Activated CD8-positive, alpha-beta memory T cell treated with anti-CD3 and anti-CD28 coated beads for 24 hours (primary cell): ENCODE results near the gene MED16.
"Not testable (repeated sequence)": the region's sequence is repeated elsewhere in the genome, so short reads cannot be mapped to it uniquely, and the experiment has no call there.

Source experiments
- DNase-seq: peaks from one replicate; pipeline ENCODE4 v3.0.0-alpha.2; 2020

MED16 gene

DNA sequence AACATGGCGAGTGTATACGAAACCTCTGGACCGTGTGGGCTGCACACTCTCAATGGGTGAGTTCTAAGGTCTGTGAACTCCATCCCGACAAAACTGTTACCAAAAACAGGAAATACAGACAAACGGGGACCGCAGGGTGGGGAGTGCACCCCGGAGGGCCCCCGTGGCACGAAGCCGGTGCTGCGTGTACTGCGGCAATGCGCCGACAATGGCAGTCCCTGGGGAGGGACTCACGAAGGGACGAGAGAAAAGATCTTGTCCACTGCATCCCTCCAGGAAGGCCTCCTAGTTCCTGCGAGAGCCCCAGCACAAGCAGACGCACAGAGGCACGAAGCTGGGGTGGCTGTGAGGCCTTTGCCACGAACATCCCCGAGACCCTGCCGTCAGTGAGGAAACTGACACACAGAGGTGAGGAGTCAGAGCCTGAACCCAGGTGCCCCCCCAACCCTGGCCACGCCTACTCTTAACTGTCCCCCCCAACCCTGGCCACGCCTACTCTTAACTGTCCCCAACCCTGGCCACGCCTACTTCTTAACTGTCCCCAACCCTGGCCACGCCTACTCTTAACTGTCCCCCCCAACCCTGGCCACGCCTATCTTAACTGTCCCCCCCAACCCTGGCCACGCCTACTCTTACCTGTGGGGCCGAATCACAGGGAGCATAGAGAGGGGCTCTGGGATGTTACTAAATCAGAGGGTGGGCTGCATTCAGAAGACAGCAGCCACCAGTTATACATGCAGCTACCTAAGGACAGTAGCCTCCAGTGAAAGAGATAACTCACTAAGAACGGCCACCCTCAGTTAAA is 4.2 kb downstream of the MED16 start:
- DNase-seq = no peak

DNA sequence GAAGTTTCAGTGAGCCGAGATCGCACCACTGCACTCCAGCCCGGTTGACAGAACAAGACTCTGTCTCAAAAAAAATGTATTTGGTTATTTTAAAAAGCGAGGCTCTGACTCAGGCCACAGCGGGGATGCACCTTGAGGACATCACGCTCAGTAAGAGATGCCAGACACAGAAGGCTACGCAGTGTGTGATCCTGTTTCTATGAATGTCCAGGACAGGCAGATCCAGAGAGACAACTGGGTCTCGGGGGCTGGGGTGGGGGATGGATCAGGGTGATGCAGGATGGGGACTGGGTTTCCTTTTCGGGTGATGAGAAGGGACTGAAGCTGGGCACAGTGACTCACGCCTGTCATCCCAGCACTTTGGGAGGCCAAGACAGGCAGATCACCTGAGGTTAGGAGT is 5.4 kb downstream of the MED16 start:
- no peak for DNase-seq

DNA sequence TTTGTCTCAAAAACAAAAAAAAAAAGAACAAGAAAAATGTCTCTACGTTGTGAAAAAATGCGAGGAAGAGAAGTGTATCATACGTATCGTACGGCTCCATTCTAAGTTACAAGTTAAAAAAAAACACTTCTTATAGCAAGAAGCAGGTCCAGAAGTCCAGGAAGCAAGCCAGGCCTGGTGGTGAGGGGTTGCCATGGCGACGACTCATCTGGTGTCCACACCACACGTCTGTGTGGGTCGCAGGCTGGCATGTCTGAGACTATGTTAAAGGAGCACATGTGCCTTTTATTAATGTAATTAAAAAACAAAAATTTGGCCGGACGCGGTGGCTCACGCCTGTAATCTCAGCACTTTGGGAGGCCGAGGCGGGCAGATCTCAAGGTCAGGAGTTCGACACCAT is 5.9 kb downstream of the MED16 start:
- DNase-seq = no peak

DNA sequence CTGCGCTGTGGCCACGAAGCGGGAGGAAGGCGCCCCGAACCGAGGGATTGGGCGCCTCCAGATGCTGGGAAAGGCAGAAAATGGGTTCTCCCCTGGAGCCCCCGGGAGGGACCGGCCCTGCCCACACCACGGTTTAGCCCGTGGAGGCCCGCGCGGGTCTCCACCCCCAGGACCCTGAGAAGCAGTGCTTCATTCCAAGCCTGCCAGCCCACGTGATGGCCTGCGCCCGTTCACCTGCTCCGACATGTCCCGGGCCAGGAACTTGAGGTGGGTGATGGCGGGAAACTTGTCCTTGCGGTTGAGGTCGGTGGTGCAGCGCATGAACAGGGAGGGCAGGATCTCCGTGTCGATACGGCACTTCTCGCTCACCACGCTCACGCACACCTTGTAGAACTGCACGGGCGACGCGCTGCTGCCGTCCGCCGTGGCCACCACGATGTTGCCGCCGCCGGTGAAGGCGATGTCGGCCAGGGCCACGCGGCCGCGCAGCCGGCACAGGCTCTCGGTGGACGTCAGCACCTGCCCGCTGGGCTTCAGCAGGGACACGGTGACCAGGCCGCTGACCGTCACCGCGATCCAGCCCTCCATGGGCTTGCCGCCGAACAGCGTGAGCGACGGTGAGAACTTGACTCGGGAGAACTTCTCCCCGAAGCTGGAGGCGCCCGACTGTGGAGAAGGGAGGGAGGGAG is 7.3 kb downstream of the MED16 start:
- DNase-seq = no peak

DNA sequence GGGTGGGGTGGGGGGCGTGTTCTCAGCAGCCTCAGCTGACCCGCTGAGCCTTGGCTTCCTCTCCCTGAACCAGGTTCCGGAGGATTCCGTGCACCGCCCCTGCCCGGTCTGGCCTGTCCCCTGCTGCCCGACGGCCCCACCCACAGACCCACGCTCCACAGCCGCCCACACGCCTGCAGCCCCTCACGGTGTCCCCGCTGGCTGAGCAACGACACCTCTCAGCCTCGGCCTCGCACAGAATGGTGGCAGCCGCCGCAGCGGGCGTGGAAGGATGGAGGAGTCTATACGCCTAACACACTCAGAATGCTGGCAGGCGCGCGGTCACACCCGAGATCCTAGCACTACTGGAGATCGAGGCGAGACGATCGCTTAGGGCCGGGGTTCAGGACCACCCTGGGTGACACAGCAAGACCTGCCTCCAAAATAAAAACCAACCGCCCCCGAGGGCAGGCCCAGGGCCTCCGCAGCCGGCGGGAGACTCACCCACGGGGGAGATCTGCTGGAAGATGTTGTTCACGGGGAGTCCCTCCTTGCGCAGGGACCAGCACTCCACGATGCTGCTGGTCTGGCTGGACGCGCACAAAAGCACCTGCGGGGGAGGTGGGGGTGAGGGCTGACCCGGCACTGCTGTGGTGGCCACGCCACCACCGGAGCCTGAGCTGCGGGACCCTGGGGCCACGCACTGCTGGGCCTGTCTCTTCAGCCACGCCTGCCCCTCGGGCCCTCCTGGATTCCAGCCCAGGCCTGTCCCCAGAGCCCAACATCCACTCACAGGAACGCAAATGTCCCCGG is 8.4 kb downstream of the MED16 start:
- no peak for DNase-seq

DNA sequence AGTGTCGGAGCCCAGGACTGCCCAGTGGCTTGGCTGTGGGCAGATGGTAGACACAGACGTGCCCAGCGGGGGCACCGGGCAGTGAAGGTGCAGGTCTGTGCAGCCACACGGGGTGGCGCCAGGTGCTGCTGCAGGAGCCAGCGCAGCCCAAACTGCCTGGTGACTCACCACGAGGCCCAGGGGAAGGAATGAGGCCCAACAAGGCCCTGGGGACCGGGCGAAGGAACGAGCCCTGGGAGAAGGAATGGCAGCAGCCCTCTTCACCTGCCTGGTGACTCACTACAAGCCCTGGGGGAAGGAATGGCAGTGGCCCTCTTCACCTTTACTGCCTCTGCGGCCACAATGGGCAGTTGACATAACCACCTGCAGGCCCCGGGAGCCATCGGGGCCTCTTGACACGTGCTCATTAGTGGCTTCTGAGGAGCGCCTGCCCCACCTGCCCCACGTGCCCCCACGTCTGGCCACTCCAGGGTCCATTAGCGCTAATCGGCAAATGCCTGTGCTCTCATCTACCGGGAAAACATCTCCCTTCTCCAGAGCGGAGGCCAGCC is 9.3 kb downstream of the MED16 start:
- no peak for DNase-seq

DNA sequence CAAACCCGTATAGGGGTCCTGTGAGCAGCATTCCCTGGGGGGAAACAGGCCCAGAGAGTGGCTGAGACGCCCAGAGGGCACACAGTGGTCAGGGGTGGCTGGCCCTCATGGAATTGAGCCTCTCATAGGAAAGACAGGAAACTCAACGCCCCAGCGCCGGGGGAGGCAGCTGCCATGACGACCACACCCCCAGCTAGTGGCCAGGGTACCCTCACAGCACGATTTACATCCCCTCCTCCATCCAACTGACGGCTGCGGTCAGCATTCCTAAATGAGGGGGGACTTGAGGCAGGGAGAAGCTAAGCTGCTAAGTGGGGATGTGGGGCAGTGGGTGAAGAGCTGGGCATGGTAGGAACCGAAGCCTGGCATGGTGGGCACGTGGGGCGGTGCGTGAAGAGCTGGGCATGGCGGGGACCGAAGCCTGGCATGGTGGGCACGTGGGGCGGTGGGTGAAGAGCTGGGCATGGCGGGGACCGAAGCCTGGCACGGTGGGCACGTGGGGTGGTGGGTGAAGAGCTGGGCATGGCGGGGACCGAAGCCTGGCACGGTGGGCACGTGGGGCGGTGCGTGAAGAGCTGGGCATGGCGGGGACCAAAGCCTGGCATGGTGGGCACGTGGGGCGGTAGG is 10.0 kb downstream of the MED16 start:
- DNase-seq = no peak

DNA sequence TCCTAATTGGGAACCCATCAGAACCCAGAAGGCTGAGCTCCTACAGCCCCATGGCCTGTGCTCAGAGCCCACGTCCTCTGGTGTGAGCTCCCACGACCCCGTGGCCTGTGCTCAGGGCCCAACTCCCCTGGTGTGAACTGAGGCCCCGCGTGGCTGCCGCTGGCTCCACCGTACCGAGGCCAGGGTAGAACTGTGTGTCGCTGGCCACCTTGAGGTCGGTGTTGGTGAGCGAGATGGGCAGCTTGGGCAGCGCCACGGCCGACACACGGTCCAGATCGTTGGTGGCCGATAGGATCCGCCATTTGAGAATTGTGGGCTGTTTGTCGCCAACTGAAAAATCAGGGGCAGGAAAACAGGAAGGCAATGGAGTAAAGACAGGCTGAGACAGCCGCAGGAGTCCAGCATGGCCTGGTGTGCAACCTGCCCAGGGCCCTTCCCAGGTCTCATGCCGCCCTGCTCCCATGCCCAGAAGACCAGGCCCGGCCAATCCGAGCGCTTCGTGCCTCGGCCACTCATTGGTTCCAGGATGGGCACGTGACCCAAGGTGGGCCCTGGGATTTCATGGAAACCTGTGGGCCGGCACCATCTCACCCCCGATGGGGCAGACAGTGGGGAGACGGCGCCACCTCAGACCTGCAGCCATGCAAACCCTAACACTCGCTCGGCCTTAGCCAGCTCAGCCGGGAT is 11.5 kb downstream of the MED16 start:
- no peak for DNase-seq

DNA sequence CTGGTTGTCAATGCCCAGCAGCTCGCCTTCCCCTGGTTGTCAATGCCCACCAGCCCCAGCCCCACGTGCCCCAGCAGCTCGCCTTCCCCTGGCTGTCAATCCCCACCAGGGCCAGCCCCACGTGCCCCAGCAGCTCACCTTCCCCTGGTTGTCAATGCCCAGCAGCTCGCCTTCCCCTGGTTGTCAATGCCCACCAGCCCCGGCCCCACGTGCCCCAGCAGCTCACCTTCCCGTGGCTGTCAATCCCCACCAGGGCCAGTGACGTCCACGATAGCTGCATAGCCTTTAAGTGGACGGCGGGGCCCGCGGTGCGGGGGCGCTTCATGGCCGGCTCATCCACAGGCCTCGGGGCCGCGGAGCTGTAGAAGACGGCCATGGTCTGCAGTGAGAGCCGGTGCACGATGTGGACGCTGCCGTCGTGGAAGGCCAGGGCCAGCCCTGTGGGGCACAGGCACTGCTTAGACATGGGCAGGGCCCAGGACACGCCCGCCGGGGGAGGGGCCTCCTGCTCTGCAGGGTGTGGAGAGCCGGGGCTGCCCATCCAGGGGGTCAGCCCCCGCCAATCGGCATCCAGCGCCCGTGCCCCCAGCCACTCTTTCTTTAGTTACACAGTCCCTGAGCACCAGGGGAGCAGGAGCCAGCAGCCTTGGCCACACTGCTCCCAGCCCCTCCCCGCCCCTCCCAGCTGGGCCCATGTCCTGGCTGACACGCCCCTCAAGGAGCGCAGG is 13.1 kb downstream of the MED16 start:
- no peak for DNase-seq

DNA sequence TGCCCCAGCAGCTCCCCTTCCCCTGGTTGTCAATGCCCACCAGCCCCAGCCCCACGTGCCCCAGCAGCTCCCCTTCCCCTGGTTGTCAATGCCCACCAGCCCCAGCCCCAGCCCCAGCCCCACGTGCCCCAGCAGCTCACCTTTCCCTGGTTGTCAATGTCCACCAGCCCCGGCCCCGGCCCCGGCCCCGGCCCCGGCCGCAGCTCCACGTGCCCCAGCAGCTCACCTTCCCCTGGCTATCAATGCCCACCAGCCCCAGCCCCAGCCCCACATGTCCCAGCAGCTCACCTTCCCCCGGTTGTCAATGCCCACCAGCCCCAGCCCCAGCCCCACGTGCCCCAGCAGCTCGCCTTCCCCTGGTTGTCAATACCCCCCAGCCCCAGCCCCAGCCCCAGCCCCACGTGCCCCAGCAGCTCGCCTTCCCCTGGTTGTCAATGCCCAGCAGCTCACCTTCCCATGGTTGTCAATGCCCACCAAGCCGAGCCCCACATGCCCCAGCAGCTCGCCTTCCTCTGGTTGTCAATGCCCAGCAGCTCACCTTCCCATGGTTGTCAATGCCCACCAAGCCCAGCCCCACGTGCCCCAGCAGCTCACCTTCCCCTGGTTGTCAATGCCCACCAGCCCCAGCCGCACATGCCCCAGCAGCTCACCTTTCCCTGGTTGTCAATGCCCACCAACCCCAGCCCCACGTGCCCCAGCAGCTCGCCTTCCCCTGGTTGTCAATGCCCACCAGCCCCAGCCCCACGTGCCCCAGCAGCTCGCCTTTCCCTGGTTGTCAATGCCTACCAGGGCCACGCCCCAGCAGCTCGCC is 14.0 kb downstream of the MED16 start:
- DNase-seq = not testable (repeated sequence)

DNA sequence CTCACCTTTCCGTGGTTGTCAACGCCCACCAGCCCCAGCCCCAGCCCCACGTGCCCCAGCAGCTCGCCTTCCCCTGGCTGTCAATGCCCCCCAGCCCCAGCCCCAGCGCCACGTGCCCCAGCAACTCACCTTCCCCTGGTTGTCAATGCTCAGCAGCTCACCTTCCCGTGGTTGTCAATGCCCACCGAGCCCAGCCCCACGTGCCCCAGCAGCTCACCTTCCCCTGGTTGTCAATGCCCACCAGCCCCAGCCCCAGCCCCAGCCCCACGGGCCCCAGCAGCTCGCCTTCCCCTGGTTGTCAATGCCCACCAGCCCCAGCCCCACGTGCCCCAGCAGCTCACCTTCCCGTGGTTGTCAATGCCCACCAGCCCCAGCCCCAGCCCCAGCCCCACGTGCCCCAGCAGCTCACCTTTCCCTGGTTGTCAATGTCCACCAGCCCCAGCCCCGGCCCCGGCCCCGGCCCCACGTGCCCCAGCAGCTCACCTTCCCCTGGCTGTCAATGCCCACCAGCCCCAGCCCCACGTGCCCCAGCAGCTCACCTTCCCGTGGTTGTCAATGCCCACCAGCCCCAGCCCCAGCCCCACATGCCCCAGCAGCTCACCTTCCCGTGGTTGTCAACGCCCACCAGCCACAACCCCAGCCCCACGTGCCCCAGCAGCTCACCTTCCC is 14.9 kb downstream of the MED16 start:
- not testable (repeated sequence) for DNase-seq

DNA sequence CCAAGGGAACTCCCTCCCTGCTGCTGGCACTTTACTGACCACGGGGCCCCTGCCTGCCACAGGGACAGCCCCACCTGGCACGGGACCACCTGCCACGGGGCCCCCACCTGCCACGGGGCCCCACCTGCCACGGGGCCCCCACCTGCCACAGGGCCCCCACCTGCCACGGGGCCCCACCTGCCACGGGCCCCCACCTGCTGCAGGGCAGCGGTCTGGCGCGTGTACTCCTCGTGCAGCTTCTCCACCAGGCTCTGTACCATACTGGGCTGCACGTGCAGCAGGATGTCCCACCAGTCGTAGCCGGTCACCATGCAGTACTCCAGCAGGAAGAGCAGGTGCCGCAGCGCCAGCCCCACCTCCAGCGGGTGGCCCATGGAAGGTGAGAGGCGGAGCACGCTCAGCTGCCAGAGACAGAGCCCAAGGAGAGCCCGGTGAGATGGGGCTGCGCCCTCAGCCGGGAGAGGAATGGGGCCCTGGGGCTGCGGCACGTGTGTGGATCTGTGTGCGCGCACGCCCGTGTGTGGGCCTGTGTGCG is 16.1 kb downstream of the MED16 start:
- DNase-seq = no peak

DNA sequence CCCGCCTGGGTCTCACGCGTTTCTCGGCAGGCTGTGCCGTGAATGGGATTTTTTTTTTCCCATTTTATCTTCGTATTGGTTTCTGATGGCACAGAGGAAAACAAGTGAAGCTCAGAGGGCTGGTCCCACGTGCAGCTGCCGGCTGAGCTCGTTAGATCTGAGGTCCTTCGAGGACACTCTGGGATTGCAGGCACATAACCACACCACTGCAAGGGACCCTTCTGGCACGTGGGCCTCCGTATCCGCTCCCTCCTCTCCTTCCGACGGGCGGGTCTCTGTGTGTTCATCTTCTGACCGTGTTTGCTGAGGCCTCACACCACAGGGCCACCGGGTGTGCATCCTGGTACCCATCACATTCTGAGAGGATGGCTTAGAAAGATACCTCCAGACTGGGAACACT is 16.9 kb downstream of the MED16 start:
- no peak for DNase-seq

DNA sequence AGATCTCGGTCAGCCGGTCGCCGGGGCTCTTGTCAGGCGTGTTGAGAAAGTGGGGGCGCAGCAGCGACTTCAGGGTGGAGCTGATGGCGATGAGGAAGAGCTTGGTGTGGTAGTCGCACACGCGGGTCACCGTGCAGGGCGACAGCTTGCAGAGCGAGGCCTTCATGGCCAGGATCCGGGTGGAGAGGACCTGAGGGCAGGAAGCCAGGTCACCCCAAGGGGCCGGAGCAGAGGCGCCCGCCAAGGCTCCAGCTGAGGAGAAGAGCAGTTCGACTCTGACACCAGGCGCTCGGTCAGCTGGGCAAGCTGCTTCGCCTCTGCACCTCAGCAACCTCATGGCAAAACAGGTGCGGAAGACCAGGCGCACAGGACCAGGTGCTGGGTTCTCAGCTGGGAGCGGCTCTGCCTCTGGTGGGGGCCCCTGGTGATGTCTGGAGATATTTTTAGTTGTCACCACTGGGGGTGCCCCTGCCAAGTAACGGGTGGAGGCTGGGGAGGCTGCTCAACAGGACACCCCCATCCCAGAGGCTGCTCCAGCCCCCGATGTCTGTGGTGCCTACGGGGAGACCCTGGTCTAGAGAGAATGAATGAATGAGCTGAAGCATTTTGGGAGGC is 17.6 kb downstream of the MED16 start:
- DNase-seq = no peak

DNA sequence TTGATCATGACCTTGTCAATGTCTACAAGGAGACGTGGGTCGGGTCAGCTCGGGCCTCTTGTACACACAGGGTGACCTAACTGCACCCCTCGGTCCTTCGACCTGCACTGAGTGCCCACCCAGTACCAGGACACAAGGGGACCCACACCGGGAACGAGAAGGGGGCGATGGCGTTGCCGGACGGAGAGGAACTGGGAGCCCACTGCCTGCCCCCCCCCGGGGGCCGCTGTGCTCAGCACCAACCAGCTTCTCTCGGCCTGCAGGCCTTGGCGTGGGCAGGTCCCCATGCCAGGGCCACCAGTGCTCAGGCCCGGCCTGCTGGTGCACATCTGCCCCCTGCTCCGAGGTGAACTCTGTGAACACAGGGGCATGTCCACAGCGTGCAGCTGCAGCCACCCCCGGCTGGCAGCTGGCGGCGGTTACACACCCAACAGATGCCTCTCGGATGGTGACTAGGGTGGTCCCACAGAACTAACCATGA is 19.4 kb downstream of the MED16 start:
- DNase-seq = no peak

DNA sequence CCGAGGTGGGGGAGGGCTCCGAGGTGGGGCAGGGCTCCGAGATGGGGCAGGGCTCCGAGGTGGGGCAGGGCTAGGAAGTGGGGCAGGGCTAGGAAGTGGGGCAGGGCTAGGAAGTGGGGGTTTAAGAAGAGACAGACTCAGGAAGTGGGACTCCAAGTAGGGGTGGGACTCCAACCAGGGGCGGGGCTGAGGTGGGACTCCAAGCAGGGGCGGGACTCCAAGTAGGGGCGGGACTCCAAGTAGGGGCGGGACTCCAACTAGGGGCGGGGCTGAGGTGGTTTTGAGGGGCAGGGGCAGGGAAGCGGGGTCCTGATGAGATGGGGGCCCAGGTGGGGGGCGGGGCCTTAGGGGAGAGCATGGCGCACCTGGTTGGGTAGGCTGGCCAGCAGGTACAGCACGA is 19.9 kb downstream of the MED16 start:
- DNase-seq = peak; percentile 79

DNA sequence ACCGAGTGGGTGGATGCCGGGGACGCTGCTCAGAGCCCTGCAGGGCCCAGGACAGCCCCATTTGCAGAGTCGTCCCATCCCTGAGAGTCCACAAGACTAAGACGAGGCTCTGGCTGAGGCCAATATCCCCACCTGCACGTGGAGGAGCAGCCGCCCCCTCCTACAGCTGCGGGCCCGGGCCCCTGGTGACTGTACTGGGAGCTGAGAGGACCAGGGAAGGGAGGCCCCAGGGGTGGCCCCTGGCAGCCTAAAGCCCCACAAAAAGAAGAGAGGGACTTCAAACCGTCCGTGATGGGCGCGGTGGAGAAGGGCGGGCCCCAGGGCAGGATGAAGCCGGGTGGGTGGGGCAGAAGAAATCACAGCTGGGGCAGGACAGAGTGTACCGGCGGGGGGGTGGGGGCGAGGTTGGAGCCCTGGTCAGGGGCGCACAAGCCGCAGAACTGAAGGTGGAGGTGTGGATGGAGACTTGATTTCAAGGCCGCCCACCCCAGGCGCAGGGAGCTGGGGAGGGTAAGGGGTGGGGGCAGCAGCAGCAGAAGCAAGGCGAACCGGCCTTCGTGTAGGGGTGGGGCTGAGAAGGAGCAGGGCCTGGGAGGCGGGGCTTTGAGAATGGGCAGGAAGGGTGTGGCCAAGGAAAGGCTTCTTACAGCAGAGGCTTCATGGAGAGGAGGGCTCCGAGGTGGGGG is 20.6 kb downstream of the MED16 start:
- DNase-seq = peak; percentile 84

DNA sequence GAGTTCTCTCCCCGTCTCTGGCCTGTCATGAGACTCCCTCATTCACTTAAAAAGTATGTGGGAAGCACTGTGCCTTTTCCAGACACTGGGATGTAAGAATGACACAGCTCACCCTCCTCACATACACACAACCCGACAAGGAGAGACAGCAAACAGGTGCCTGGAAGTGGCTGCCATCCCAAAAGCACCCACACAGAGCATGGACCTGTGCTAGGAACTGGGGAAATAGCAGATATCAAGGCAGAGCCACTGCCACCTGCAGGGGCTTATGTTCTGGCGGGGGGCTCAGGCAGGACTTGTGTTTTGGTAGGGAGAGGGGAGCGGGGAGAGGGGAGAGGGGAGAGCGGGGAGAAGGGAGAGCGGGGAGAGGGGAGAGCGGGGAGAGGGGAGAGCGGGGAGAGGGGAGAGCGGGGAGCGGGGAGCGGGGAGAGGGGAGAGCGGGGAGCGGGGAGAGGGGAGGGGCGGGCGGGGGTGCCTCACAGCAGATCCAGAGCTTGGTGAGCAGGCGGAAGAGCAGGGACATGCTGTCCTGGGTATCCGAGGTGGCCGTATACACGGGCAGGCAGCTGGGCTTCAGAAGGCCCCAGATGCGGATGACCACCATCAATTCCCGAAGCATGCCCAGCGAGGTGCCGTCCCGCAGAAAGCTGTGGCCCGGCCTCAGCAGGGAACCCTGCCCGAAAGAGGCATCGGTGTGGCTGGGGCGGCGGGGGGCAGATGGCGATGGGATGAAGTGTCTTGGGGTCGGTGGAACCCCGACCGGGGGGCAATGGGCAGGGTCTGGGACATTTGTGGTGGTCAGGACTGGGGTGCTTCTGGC is 21.3 kb downstream of the MED16 start:
- DNase-seq = no peak
